B cell (primary cell): ENCODE results near the gene HSD17B2. TPM values are rescaled to one million over a fixed set of nuclear protein-coding genes. Genes with fewer than 3 reads are reported as not detected.

Experiments used
- ATAC-seq: fragments of 200-7000 bp; cut with Tn5 transposase; one replicate; pipeline ENCODE4 v1.10.0; 2021; ENCODE audit warnings: low read depth, mild to moderate bottlenecking, moderate number of reproducible peaks, moderate library complexity
- CTCF ChIA-PET: fragments of 350-600 bp; sonication (Branson Sonifier 250); formaldehyde crosslinking; loops from one replicate; lab custom pipeline; 2021; ENCODE audit warnings: antibody characterized with exemption, inconsistent platforms; lab: Charles Lee
- POLR2A ChIA-PET: fragments of 350-600 bp; sonication (Branson Sonifier 250); formaldehyde crosslinking; loops from one replicate; lab custom pipeline; 2021; ENCODE audit warnings: antibody characterized with exemption; lab: Charles Lee
- DNase-seq: peaks from one replicate; pipeline ENCODE4 v3.0.0; 2013
- H2AFZ ChIP-seq: 2 replicates; pipeline ENCODE4 v1.6.1; 2012; ENCODE audit warnings: mild to moderate bottlenecking, low read depth, low read length; ENCODE audit not compliant: insufficient read depth, poor library complexity, severe bottlenecking
- H3K27ac ChIP-seq, 2 donors: 1 replicate in 1 of 2; 2 replicates in 1 of 2; pipeline ENCODE4 v1.5.1; 2012 to 2013; ENCODE audit warnings: low read length in 2 of 2, mild to moderate bottlenecking in 2 of 2, moderate library complexity in 1 of 2
- H3K27me3 ChIP-seq, 4 experiments: fragments of 200-600 bp in 1 of 4; sonication (generic) in 1 of 4; replicated peaks in 1 of 4; 1 replicate in 2 of 4; 2 replicates in 2 of 4; pipeline versions ENCODE4 v1.6.1 to v1.7.0; 2013 to 2016; ENCODE audit warnings: low read length in 3 of 4, mild to moderate bottlenecking in 2 of 4, mixed read lengths in 1 of 4, moderate library complexity in 1 of 4; ENCODE audit not compliant: insufficient read depth in 4 of 4, control insufficient read depth in 3 of 4; ENCODE audit errors: control extremely low read depth in 1 of 4
- H3K36me3 ChIP-seq, 2 experiments: replicated peaks in 1 of 2; 1 replicate in 1 of 2; 2 replicates in 1 of 2; pipeline versions ENCODE4 v1.6.1 to v1.7.1; 2013; ENCODE audit warnings: low read length in 1 of 2; ENCODE audit not compliant: insufficient read depth in 2 of 2, control insufficient read depth in 1 of 2; ENCODE audit errors: control extremely low read depth in 1 of 2, extremely low read depth in 1 of 2
- H3K4me1 ChIP-seq, 2 donors: fragments of 200-600 bp in 1 of 2; sonication (generic) in 1 of 2; 1 replicate in 1 of 2; 2 replicates in 1 of 2; pipeline versions ENCODE4 v1.5.1 to v1.6.1; 2013 to 2017; ENCODE audit warnings: low read length in 2 of 2; ENCODE audit not compliant: control insufficient read depth in 2 of 2, insufficient read depth in 2 of 2
- H3K4me2 ChIP-seq: replicated peaks from 2 replicates; pipeline ENCODE3; 2012; ENCODE audit warnings: mild to moderate bottlenecking, low read depth, low read length; ENCODE audit not compliant: poor library complexity, severe bottlenecking
- H3K4me3 ChIP-seq, 5 experiments: fragments of 200-600 bp in 1 of 5; sonication (generic) in 1 of 5; 1 replicate in 3 of 5; 2 replicates in 2 of 5; pipeline versions ENCODE4 v1.5.1 to v1.7.0; 2011 to 2016; ENCODE audit warnings: low read length in 4 of 5, mild to moderate bottlenecking in 4 of 5, low read depth in 2 of 5, control low read depth in 1 of 5, moderate library complexity in 1 of 5; ENCODE audit not compliant: insufficient read depth in 1 of 5; ENCODE audit errors: control extremely low read depth in 1 of 5, extremely low read depth in 1 of 5
- H3K79me2 ChIP-seq: fragments of 200-600 bp; sonication (generic); one replicate; pipeline ENCODE4 v1.6.0; 2016; ENCODE audit warnings: low read length; ENCODE audit not compliant: control insufficient read depth, insufficient read depth
- H3K9ac ChIP-seq: fragments of 200-600 bp; sonication (generic); 2 replicates; pipeline ENCODE4 v1.6.1; 2017; ENCODE audit warnings: mild to moderate bottlenecking, low read length, moderate library complexity
- H3K9me3 ChIP-seq, 3 donors: one replicate each; pipeline versions ENCODE4 v1.6.1 to v1.7.1; 2013; ENCODE audit warnings: low read length in 2 of 3; ENCODE audit not compliant: control insufficient read depth in 2 of 3, insufficient read depth in 1 of 3; ENCODE audit errors: control extremely low read depth in 1 of 3
- H4K20me1 ChIP-seq: 2 replicates; pipeline ENCODE4 v1.6.0; 2012; ENCODE audit warnings: mild to moderate bottlenecking, low read length; ENCODE audit not compliant: insufficient read depth, control insufficient read depth, poor library complexity, severe bottlenecking
- H3K27ac Mint-ChIP-seq: one replicate; pipeline ENCODE4 v1.8.0; 2021; ENCODE audit warnings: mixed read lengths
- H3K27me3 Mint-ChIP-seq: one replicate; pipeline ENCODE4 v1.8.0; 2021; ENCODE audit warnings: mixed read lengths
- H3K4me1 Mint-ChIP-seq: one replicate; pipeline ENCODE4 v1.8.0; 2021; ENCODE audit warnings: mixed read lengths
- H3K4me3 Mint-ChIP-seq: one replicate; pipeline ENCODE4 v1.8.0; 2021; ENCODE audit warnings: mixed read lengths
- H3K9me3 Mint-ChIP-seq: one replicate; pipeline ENCODE4 v1.8.0; 2022; ENCODE audit warnings: mixed read lengths; ENCODE audit not compliant: insufficient read depth
- CTCF ChIP-seq: fragments of 200-600 bp; IDR thresholded peaks from one replicate; pipeline ENCODE4 v1.8.0; 2022; ENCODE audit warnings: antibody characterized with exemption, mild to moderate bottlenecking
- EZH2 ChIP-seq: IDR thresholded peaks from 2 replicates; pipeline ENCODE4 v1.6.1; 2012; ENCODE audit warnings: borderline replicate concordance, low read depth, mild to moderate bottlenecking, moderate library complexity, low read length; ENCODE audit not compliant: insufficient read depth, poor library complexity, severe bottlenecking
- WGBS: methylation state at CpG from one replicate; pipeline ENCODE4 v1.1.5; 2013; ENCODE audit warnings: missing lambda C conversion rate; ENCODE audit not compliant: insufficient coverage; 5-methylcytosine and 5-hydroxymethylcytosine counted together
- intact Hi-C: fragments of 100-400 bp; cut with micrococcal nuclease; formaldehyde crosslinking; loops from one replicate; pipeline ENCODE4 v1.10.0; 2022
- polyA plus RNA-seq: library from polyadenylated mRNA; depleted of rRNA; stranded (reverse); fragments of >200 nt; gene quantifications from 2 replicates; pipeline ENCODE4 v1.2.3, GENCODE V29; 2012
- total RNA-seq, 2 donors: library from RNA; stranded (reverse); fragments of 120-200 nt in 1 of 2; gene quantifications; 1 replicate in 1 of 2; 2 replicates in 1 of 2; pipeline versions ENCODE4 v1.2.3 to v1.2.4, GENCODE V29; 2013 to 2022

HSD17B2 gene
- total and polyA plus RNA-seq, 2 donors (not counting 1 experiment from before 2014, with no cell fraction given): not detected

DNA sequence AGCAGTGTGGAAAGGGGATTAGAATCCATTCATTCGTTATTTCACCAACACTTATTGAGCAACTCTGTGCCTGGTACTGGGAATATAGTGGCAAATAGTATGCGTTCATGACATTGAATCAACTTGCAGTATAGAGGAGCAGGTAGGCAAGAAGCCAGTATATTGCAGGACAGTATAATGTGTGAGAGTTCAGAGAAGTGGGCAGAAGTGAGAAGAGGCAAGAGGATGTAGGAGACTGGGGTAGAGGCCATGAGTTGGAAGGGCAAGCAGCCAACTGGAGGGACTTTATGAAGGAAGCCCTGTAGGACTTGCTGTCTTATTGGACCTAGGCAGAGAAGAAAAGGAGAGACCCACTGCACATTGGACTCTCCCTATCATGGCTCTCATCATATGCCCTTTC lies 12.3 kb downstream of the HSD17B2 start:
- Histone ChIP-seq H3K4me1 (no peaks in the 10 kb centered on the region), H2AFZ (no peak overlapping the region), H3K27me3 (peaks cover 0 to 16% (median 0%) of the 10 kb centered on the region in 4 experiments), H3K79me2 (no peaks in the 10 kb centered on the region), H3K9me3 (no peaks in the 10 kb centered on the region), H3K27ac (no peak overlapping the region), H3K4me3 (no peak overlapping the region), H3K36me3 (no peaks in the 10 kb centered on the region), H3K4me2 (no peak overlapping the region), H3K9ac (no peak overlapping the region), H4K20me1 (no peaks in the 10 kb centered on the region)
- ATAC-seq (no peak), DNase-seq (no peak)
- no peaks in the 10 kb centered on the region for H3K9me3 Mint-ChIP-seq
- intact Hi-C loops: no loop called here
- no peaks in the 10 kb centered on the region for H3K4me1 Mint-ChIP-seq
- TF ChIP-seq EZH2 (no peak), CTCF (no peak)
- WGBS: 100% methylated on average over 1 of the region's 2 CpGs
- H3K4me3 Mint-ChIP-seq: no peak overlapping the region
- POLR2A ChIA-PET: no interaction called here
- CTCF ChIA-PET: interaction anchor here (2.2 kb wide), 1 partner anchor 14 kb away, joined by 10 read pairs; no protein-coding TSS in a partner anchor
- no peak overlapping the region for H3K27ac Mint-ChIP-seq
- H3K27me3 Mint-ChIP-seq: peaks cover 47% of the 10 kb centered on the region

DNA sequence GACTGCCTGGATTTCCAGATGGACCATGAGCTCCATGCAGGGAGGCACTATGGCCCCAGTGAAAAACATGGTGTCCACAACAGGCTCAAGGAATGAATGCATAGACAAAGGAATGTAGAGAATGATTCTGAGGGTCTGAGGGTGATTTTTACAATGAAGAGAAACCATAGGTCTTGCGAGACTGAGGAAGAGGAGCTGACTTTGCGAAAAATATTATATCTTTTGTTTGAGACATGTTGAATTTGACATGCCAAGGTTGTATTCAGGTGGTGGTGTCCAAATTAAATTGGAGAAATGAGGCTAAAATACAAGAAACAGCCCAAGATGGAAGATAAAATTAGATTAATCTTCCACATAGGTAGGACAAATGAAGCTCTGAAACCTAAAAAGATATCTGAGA lies 12.7 kb downstream of the HSD17B2 start:
- no peaks in the 10 kb centered on the region for H3K9me3 Mint-ChIP-seq
- Histone ChIP-seq H3K9ac (no peak overlapping the region), H4K20me1 (no peaks in the 10 kb centered on the region), H3K4me2 (no peak overlapping the region), H3K4me1 (no peaks in the 10 kb centered on the region), H3K27me3 (peaks cover 0 to 16% (median 0%) of the 10 kb centered on the region in 4 experiments), H2AFZ (no peak overlapping the region), H3K79me2 (no peaks in the 10 kb centered on the region), H3K4me3 (no peak overlapping the region), H3K9me3 (no peaks in the 10 kb centered on the region), H3K36me3 (no peaks in the 10 kb centered on the region), H3K27ac (no peak overlapping the region)
- no peak for ATAC-seq
- ChIA-PET POLR2A (no interaction called here), CTCF (interaction anchor here (2.2 kb wide), 1 partner anchor 14 kb away, joined by 10 read pairs; no protein-coding TSS in a partner anchor)
- no peak overlapping the region for H3K4me3 Mint-ChIP-seq
- TF ChIP-seq CTCF (no peak), EZH2 (no peak)
- DNase-seq: no peak
- 94% methylated on average over 2 of the region's 2 CpGs for WGBS
- no peaks in the 10 kb centered on the region for H3K4me1 Mint-ChIP-seq
- H3K27me3 Mint-ChIP-seq: peaks cover 47% of the 10 kb centered on the region
- H3K27ac Mint-ChIP-seq: no peak overlapping the region
- intact Hi-C loops: no loop called here
